Activated effector memory CD4-positive, alpha-beta T cell treated with Interleukin-2 at 50 U/mL for 16 hours (primary cell): ENCODE data around the gene STBD1.
"Not testable (repeated sequence)": the region's sequence is repeated elsewhere in the genome, so short reads cannot be mapped to it uniquely, and the experiment has no call there.

ENCODE experiments used
- DNase-seq: peaks from one replicate; pipeline ENCODE4 v3.0.0-alpha.2; 2020

Gene STBD1

GRCh38 chr4:76334885-76335284, 28.4 kb downstream of the STBD1 start:
- DNase-seq = no peak

DNA sequence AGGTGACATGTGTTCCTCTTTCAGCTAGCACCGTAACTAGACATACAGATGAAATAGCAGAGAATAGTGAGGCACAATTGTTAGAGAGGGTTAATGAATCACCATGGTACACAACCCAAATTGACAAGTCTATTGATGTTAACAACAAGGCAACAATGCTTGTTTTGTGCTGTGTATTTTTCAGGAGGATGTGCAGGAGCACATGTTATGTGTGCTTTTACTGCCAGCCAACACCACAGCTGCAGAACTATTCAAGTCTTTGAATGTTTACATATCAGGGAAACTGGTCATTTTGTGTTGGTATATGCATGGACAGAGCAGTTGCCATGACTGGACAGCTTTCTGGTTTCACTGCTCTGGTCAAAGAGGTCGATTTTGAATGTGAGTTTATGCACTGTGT, 32.8 kb downstream of the STBD1 start:
- no peak for DNase-seq

GRCh38 chr4:76341063-76341462, 34.5 kb downstream of the STBD1 start:
- no peak for DNase-seq

DNA sequence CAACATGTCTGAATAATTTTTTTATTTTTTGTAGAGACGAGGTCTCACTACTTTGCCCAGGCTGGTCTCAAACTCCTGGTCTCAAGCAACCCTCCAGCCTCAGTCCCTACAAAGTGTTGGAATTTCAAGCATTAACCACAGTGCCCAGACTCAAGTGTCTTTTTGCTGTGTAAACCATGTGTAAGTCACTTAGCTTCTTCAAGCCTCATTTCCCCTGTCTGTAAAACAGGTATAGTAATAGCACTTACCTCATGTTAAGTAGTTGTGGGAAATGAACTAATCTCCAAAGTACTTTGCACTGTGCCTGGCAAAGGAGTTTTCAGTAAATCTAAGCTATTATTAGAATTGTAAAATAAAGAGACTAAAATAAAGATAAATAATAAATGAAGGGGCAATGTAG, 35.7 kb downstream of the STBD1 start:
- DNase-seq = no peak

DNA sequence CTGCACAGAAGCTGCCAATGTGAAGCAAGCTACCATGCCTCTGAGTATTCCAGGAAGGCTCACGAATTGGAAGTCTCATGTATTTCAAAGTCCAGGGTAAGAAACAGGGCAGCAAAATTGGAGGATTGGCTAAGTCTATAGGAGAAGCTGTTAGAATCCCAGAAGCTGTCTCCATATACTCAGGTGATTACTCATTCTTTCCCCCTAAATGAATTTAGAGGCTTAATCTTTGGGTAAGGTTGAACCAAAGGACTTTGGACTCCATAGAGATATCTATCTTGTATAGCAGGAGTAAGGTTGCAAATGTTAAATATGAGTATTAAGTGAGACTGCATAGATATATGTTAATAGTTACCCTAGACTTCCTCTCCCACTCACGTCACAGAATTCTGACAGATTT, 36.3 kb downstream of the STBD1 start:
- DNase-seq = no peak

GRCh38 chr4:76354517-76355473, 48.3 kb downstream of the STBD1 start:
- DNase-seq = no peak

DNA sequence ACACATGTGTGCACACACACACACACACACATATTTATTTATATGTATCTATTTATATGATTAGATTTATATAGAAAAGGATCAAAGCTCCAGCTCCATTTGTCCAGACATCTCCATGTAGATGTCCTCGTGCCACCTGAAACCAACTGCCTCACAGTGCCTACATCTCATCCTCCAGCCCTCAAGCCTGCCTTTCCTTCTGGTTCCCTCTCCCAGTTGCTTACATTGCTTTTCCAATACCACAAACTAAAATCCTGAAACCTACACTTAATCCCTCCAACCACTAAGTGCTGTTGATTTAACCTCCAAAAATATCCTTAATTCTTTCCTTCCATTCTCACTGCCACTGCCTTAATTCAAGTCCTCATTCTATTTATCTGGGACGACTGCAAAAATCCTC, 51.4 kb downstream of the STBD1 start:
- no peak for DNase-seq

GRCh38 chr4:76359881-76360466, 53.4 kb downstream of the STBD1 start:
- not testable (repeated sequence) for DNase-seq
